K562 (cell line): ENCODE measurements around the gene CHST12. TPM values are rescaled to one million over a fixed set of nuclear protein-coding genes. Genes with fewer than 3 reads are reported as not detected.

ENCODE experiments used
- ADNP ChIP-seq: fragments of 200-800 bp; sonication (Bioruptor generic); IDR thresholded peaks from 2 replicates; pipeline ENCODE4 v1.6.1; 2016; ENCODE audit warnings: missing genetic modification characterization, missing compliant biosample characterization
- BDP1 ChIP-seq: IDR thresholded peaks from 3 replicates; pipeline ENCODE4 v1.6.1; 2011; ENCODE audit not compliant: insufficient read length, insufficient read depth
- BRD4 ChIP-seq: fragments of 200-600 bp; sonication (generic); IDR thresholded peaks from 2 replicates; pipeline ENCODE4 v1.6.1; 2017; ENCODE audit warnings: inconsistent platforms
- BRF1 ChIP-seq: IDR thresholded peaks from 3 replicates; pipeline ENCODE4 v1.6.1; 2011; ENCODE audit warnings: borderline replicate concordance, mild to moderate bottlenecking; ENCODE audit not compliant: insufficient read length; ENCODE audit errors: extremely low read depth
- CBFA2T3 ChIP-seq: fragments of 450-650 bp; IDR thresholded peaks from 2 replicates; pipeline ENCODE4 v1.6.1; 2017
- CBX8 ChIP-seq: fragments of 200-600 bp; sonication (generic); IDR thresholded peaks from 2 replicates; pipeline ENCODE4 v1.6.1; 2012; ENCODE audit warnings: borderline replicate concordance, mixed run types, low read depth, mild to moderate bottlenecking, moderate library complexity, mixed read lengths, low read length, control low read depth, inconsistent platforms; ENCODE audit not compliant: poor library complexity, severe bottlenecking; ENCODE audit errors: extremely low read depth
- CREBBP ChIP-seq: IDR thresholded peaks from one replicate; pipeline ENCODE4 v1.6.1; 2012; ENCODE audit warnings: low read depth, mild to moderate bottlenecking, control low read depth, inconsistent platforms, low read length
- ELF4 ChIP-seq: fragments of 450-650 bp; formaldehyde crosslinking; IDR thresholded peaks from 2 replicates; pipeline ENCODE4 v1.4.0; 2022; ENCODE audit warnings: missing genetic modification characterization
- ETS2 ChIP-seq: IDR thresholded peaks from 2 replicates; pipeline ENCODE4 v1.6.1; 2016; ENCODE audit warnings: borderline replicate concordance, missing genetic modification characterization, mild to moderate bottlenecking, moderate library complexity, missing compliant biosample characterization; ENCODE audit not compliant: poor library complexity, severe bottlenecking
- HDAC8 ChIP-seq: fragments of 450-650 bp; IDR thresholded peaks from 2 replicates; pipeline ENCODE4 v1.6.1; 2016; ENCODE audit warnings: mild to moderate bottlenecking, missing genetic modification characterization, moderate library complexity, missing compliant biosample characterization
- JUN ChIP-seq, 2 experiments: sonication (generic) in 1 of 2; formaldehyde crosslinking in 1 of 2; IDR thresholded peaks; 2 replicates each; pipeline versions ENCODE4 v1.6.1 to v1.8.0; 2012 to 2022; ENCODE audit warnings: borderline replicate concordance in 2 of 2, mild to moderate bottlenecking in 2 of 2, improper control_type of control experiment in 1 of 2, low read depth in 1 of 2, low read length in 1 of 2, missing genetic modification reagents in 1 of 2
- KAT2B ChIP-seq: IDR thresholded peaks from one replicate; pipeline ENCODE4 v1.6.1; 2012; ENCODE audit warnings: low read depth, mild to moderate bottlenecking, control low read depth, inconsistent platforms, low read length, moderate library complexity
- MYBL2 ChIP-seq, 2 experiments: fragments of 450-650 bp in 1 of 2; sonication (generic) in 1 of 2; formaldehyde crosslinking in 1 of 2; IDR thresholded peaks; 2 replicates each; pipeline versions ENCODE4 v1.6.1 to v1.8.1; 2017 to 2022; ENCODE audit warnings: borderline replicate concordance in 1 of 2, inconsistent platforms in 1 of 2, low read depth in 1 of 2, mild to moderate bottlenecking in 1 of 2, missing genetic modification reagents in 1 of 2, moderate library complexity in 1 of 2
- NFIC ChIP-seq: fragments of 450-650 bp; IDR thresholded peaks from 2 replicates; pipeline ENCODE4 v1.6.1; 2017; ENCODE audit warnings: mild to moderate bottlenecking, inconsistent platforms
- RBM25 ChIP-seq: fragments of 200-400 bp; formaldehyde crosslinking; IDR thresholded peaks from 2 replicates; pipeline ENCODE4 v1.6.1; 2018; ENCODE audit warnings: low read length, low read depth, moderate library complexity; ENCODE audit not compliant: severe bottlenecking
- SAFB2 ChIP-seq: fragments of 200-400 bp; formaldehyde crosslinking; IDR thresholded peaks from 2 replicates; pipeline ENCODE4 v1.6.1; 2018; ENCODE audit warnings: borderline replicate concordance, low read length, low read depth, moderate library complexity; ENCODE audit not compliant: severe bottlenecking
- YBX1 ChIP-seq: fragments of 450-650 bp; IDR thresholded peaks from 2 replicates; pipeline ENCODE4 v1.7.1; 2016; ENCODE audit warnings: mild to moderate bottlenecking
- ZBTB7A ChIP-seq: IDR thresholded peaks from 2 replicates; pipeline ENCODE4 v1.6.1; 2011; ENCODE audit warnings: low read depth, mild to moderate bottlenecking, low read length, moderate library complexity, borderline replicate concordance; ENCODE audit not compliant: control insufficient read depth
- polyA plus RNA-seq, 8 experiments: library from polyadenylated mRNA; depleted of rRNA in 4 of 8; stranded (reverse) in 5 of 8; unstranded in 3 of 8; fragments of >200 nt; fragmentation: Nextera tagmentation in 2 of 8; fragmentation: Illumina TruSeq in 1 of 8; extraction: Ambion mirVana in 2 of 8; extraction: Trizol in 1 of 8; gene quantifications; 2 replicates each; pipeline versions ENCODE4 v1.2.1 to v1.2.3, GENCODE V29; 2011 to 2014; ENCODE audit warnings: inconsistent platforms in 1 of 8, missing spikeins in 1 of 8
- total RNA-seq, 7 experiments: library from RNA; depleted of rRNA in 6 of 7; stranded (reverse); fragments of >200 nt in 6 of 7; fragmentation: Illumina TruSeq in 2 of 7; extraction: Trizol in 2 of 7; gene quantifications; 2 replicates each; pipeline versions ENCODE4 v1.2.1 to v1.2.3, GENCODE V29; 2011 to 2021; ENCODE audit warnings: low replicate concordance in 1 of 7
- TF ChIP-seq, protein P1 (sequence below): fragments of 250-450 bp; sonication (Bioruptor Pico); IDR thresholded peaks from 2 replicates; pipeline ENCODE4 v1.4.0; 2020
- TF ChIP-seq, protein P2 (sequence below): conservative IDR thresholded peaks from 2 replicates; pipeline ENCODE4 v1.6.1; 2011; ENCODE audit warnings: low read depth, mild to moderate bottlenecking, low read length; ENCODE audit not compliant: control insufficient read depth

CHST12 gene
- total and polyA plus RNA-seq, 9 of the 15 experiments (the other 6 are each of a cell fraction or from before 2014, with no cell fraction given) = 0.18 to 19.8 (median 3.6) TPM

DNA sequence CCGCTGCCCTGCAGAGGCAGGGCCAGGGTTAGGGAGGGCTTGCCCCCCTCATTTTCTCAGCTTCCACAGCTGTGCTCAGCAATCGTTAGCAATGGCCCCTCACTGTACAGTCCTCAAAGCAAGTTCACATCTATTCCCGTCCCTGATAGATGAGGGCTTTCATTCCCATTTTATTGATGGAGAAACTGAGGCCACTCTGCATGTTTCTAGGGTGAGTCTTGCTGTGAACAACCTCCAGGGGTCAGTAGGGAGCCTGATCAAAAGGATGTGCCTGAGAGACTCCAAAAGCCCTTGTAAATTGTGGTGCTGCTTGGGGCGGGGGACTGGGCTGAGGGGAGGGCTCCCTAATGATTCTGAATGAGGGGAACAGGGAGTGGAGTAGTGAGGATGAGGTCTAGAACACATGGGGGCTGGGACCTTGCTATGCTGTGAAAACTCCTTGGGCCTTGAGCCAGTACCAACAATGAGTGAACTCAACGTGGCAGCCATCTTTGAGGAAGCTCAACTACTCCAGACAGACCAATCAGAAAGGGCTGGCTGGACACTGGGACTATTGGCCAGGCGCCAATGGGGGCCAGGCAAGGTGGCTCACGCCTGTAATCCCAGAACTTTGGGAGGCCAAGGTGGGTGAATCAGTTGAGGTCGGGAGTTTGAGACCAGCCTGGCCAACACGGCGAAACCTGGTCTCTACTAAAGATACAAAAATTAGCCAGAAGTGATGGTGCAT is 79.5 kb downstream of the CHST12 start (continued):
- TF ChIP-seq ZBTB7A (no peak), BDP1 (no peak), CBFA2T3 (no peak), HDAC8 (tag) (no peak), NFIC (peak; percentile 79), ETS2 (tag) (no peak), BRF1 (no peak), SAFB2 (no peak), CREBBP (no peak), JUN (IDR thresholded peaks at IDR 0.05; ENCODE audit: borderline replicate concordance, low read depth, low read length) (no peak), JUN (CRISPR knock-in tag; IDR thresholded peaks at IDR 0.05; ENCODE audit: borderline replicate concordance) (no peak), YBX1 (no peak), BRD4 (no peak), ADNP (tag) (peak; percentile 54; the same call in 1 of the 2 replicates), MYBL2 (IDR thresholded peaks at IDR 0.05; ENCODE audit: low read depth) (no peak), MYBL2 (CRISPR knock-in tag; IDR thresholded peaks at IDR 0.05; ENCODE audit: borderline replicate concordance) (no peak), RBM25 (peak; percentile 70), KAT2B (no peak), CBX8 (no peak), ELF4 (CRISPR knock-in tag) (no peak)
- TF ChIP-seq, protein P1, sequence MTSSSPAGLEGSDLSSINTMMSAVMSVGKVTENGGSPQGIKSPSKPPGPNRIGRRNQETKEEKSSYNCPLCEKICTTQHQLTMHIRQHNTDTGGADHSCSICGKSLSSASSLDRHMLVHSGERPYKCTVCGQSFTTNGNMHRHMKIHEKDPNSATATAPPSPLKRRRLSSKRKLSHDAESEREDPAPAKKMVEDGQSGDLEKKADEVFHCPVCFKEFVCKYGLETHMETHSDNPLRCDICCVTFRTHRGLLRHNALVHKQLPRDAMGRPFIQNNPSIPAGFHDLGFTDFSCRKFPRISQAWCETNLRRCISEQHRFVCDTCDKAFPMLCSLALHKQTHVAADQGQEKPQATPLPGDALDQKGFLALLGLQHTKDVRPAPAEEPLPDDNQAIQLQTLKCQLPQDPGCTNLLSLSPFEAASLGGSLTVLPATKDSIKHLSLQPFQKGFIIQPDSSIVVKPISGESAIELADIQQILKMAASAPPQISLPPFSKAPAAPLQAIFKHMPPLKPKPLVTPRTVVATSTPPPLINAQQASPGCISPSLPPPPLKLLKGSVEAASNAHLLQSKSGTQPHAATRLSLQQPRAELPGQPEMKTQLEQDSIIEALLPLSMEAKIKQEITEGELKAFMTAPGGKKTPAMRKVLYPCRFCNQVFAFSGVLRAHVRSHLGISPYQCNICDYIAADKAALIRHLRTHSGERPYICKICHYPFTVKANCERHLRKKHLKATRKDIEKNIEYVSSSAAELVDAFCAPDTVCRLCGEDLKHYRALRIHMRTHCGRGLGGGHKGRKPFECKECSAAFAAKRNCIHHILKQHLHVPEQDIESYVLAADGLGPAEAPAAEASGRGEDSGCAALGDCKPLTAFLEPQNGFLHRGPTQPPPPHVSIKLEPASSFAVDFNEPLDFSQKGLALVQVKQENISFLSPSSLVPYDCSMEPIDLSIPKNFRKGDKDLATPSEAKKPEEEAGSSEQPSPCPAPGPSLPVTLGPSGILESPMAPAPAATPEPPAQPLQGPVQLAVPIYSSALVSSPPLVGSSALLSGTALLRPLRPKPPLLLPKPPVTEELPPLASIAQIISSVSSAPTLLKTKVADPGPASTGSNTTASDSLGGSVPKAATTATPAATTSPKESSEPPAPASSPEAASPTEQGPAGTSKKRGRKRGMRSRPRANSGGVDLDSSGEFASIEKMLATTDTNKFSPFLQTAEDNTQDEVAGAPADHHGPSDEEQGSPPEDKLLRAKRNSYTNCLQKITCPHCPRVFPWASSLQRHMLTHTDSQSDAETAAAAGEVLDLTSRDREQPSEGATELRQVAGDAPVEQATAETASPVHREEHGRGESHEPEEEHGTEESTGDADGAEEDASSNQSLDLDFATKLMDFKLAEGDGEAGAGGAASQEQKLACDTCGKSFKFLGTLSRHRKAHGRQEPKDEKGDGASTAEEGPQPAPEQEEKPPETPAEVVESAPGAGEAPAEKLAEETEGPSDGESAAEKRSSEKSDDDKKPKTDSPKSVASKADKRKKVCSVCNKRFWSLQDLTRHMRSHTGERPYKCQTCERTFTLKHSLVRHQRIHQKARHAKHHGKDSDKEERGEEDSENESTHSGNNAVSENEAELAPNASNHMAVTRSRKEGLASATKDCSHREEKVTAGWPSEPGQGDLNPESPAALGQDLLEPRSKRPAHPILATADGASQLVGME (CRISPR knock-in tag) = no peak
- TF ChIP-seq, protein P2, sequence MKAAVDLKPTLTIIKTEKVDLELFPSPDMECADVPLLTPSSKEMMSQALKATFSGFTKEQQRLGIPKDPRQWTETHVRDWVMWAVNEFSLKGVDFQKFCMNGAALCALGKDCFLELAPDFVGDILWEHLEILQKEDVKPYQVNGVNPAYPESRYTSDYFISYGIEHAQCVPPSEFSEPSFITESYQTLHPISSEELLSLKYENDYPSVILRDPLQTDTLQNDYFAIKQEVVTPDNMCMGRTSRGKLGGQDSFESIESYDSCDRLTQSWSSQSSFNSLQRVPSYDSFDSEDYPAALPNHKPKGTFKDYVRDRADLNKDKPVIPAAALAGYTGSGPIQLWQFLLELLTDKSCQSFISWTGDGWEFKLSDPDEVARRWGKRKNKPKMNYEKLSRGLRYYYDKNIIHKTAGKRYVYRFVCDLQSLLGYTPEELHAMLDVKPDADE = no peak
